GM12865 (cell line): ENCODE data around the gene SERHL2.
"Not testable (repeated sequence)": the region's sequence is repeated elsewhere in the genome, so short reads cannot be mapped to it uniquely, and the experiment has no call there.

ENCODE experiments used
- DNase-seq: peaks from one replicate; pipeline ENCODE4 v3.0.0; 2010; ENCODE audit warnings: low read depth
- H3K4me3 ChIP-seq: 2 replicates; pipeline ENCODE4 v1.5.1; 2011; ENCODE audit warnings: mild to moderate bottlenecking, low read depth, low read length, control low read depth
- TF ChIP-seq, protein P1 (sequence below): IDR thresholded peaks from 2 replicates; pipeline ENCODE4 v1.5.1; 2011; ENCODE audit warnings: low read length, control low read depth, low read depth, inconsistent platforms; ENCODE audit not compliant: insufficient read depth; ENCODE audit errors: missing control alignments

The SERHL2 gene

GRCh38 chr22:42515896-42516295 lies 37.9 kb upstream of the SERHL2 start:
- TF ChIP-seq, protein P1, sequence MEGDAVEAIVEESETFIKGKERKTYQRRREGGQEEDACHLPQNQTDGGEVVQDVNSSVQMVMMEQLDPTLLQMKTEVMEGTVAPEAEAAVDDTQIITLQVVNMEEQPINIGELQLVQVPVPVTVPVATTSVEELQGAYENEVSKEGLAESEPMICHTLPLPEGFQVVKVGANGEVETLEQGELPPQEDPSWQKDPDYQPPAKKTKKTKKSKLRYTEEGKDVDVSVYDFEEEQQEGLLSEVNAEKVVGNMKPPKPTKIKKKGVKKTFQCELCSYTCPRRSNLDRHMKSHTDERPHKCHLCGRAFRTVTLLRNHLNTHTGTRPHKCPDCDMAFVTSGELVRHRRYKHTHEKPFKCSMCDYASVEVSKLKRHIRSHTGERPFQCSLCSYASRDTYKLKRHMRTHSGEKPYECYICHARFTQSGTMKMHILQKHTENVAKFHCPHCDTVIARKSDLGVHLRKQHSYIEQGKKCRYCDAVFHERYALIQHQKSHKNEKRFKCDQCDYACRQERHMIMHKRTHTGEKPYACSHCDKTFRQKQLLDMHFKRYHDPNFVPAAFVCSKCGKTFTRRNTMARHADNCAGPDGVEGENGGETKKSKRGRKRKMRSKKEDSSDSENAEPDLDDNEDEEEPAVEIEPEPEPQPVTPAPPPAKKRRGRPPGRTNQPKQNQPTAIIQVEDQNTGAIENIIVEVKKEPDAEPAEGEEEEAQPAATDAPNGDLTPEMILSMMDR: no peak
- no peak overlapping the region for H3K4me3 ChIP-seq
- no peak for DNase-seq

DNA sequence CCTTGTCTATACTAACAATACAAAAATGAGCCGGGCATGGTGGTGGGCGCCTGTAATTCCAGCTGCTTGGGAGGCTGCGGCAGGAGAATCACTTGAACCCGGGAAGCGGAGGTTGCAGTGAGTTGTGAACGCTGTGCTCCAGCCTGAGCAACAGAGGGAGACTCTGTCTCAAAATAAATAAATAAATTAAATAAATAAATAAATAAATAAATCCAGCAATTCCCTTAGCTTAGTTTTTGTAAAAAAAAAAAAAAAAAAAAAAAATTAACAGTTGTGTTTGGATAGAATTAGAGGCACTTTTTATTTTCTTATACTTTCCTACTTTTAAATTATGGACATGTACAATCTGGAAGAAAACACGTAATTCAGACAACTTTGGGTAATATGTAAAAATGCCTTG lies 36.7 kb upstream of the SERHL2 start:
- not testable (repeated sequence) for DNase-seq, H3K4me3 ChIP-seq

DNA sequence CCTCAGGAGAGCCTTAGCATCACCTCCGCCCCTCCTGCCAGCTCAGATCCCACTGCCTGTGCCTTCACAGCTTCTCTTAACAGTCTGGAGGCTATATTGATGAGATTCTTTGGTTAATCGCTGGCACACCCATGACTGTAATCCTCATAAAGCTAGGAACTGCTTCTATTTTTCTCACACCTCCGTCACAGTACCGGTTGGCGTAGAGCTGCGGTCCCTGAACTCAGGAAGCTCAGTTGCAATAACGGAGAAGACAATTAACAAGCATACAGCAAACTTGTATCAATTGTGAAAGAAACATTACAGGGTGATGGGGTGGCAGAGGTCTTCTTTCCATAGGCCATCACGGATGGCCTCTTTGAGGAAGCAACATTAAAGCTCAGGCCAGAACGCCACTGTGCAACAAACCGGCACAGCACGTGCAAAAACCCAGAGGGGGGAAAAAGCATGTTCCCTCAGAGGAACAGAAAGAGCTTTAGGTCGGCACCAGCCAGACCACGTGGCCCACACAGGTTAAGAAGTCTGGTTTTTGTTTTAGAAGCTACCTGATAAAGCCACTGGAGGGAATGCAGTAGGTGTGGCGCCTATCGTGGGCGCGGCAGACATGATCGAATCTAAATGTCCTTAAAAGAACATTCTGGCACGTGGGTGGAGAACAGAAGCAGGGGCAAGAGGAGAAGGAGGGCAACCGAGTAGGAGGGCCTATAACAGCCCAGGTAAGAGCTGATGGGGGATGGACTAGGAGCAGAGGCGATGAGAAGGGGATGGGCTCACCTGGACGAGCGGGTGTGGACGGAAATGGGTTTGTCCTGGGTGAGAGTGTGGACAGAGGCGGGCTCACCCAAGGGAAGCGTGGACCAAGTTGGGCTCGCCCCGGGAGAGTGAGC lies 34.9 kb upstream of the SERHL2 start:
- not testable (repeated sequence) for DNase-seq
- peak overlapping the region; percentile 87 for H3K4me3 ChIP-seq

DNA sequence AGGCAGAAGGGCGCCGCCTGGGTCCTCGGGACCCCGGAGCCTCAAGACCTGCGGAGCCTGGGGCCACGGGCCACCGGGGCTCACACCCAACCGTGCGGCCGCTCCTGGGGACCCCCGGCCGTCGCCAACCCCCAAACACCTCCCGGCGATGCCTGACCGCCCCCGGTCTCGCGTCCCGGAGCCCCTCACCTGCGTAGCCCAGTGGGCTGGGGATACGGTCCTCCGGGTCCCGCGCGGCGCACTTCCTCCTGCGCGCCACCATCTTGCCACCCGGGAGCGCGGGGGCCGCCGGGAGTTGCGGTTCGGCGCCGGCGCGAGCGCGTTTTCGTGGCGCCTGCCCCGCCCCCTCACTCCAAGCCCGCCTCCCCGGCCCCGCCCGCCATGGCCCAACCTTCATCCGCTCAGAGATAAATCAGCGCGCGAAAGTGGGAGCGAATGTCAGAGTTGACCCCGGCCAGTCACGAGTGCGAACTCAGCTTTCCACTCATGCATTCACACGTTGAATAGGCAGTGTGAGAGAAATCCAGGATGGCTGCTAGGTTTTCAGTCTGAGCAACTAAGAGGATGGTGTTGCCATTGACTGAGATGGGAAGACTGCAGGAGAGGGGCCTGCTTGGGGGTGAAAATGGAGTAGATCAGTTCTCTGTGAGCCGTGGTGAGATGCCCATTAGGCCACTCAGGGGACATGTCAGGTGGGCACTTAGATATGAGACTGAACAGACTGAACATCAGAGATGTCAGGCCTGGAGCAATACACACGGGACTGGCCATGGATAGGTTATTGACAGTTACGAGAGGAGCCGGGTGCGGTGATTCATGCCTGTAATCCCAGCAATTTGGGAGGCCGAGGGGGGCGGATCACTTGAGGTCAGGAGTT lies 34.0 kb upstream of the SERHL2 start, which contains the start of gene RRP7A:
TSS of gene RRP7A (minus strand) at position 272 of the 877 bp plus-strand sequence. CDS start at position 262, 10 bp downstream.
- DNase-seq: peak; percentile 87
- TF ChIP-seq, protein P1: no peak
- H3K4me3 ChIP-seq: peak within 1 kb of the TSS; percentile 87

GRCh38 chr22:42521228-42521546 lies 32.6 kb upstream of the SERHL2 start:
- TF ChIP-seq, protein P1: no peak
- no peak overlapping the region for H3K4me3 ChIP-seq
- DNase-seq: no peak

DNA sequence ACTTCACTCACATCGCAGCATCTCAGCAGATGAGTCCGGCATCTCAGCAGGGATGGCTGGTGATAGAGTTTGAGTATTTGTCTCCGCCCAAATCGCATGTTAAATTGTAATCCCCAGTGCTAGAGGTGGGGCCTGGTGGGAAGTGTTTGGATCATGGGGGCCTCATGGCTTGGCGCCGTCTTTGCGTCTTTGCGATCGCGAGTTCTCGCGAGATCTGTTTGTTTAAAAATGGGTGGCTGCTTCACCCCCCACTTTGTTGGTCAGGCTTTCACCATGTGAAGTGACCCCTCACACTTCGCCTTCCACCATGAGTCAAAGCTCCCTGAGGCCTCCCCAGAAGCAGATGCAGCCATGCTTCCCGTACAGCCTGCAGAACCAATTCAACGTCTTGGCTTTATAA lies 31.2 kb upstream of the SERHL2 start:
- no peak for DNase-seq
- H3K4me3 ChIP-seq: no peak overlapping the region
- TF ChIP-seq, protein P1: no peak

- no peak overlapping the region for H3K4me3 ChIP-seq
- TF ChIP-seq, protein P1: no peak
- DNase-seq: no peak
Measured at GRCh38 chr22:42528591-42529307, 25.0 kb upstream of the SERHL2 start.

- DNase-seq: not testable (repeated sequence)
Measured at GRCh38 chr22:42529435-42529834, 24.3 kb upstream of the SERHL2 start.

DNA sequence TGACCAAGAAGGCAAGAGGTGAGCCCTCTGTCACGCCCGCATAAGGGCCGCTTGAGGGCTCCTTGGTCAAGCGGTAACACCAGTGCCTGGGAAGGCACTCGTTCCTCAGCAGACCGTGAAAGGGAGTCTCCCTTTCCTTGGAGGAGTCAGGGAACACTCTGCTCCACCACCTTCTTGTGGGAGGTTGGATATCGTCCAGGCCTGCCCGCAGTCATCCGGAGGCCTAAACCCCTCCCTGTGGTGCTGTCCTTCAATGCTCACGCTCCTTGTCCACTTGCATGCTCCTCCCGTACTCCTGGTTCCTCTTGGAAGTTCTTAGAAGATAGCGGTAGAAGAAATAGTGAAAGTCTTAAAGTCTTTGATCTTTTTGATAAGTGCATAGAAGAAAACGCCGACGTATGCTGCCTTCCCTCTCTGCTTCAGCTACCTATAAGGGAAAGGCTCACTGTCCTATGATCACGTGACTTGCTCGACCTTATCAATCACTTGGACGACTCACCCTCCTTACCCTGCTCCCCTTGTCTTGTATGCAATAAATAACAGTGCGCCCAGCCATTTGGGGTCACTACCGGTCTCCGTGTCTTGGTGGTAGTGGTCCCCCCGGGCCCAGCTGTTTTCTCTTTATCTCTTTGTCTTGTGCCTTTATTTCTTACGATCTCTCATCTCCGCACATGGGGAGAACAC lies 22.2 kb upstream of the SERHL2 start:
- DNase-seq, H3K4me3 ChIP-seq: not testable (repeated sequence)

More at GRCh38 chr22:42529435-42529834, 24.3 kb upstream of the SERHL2 start:
- not testable (repeated sequence) for H3K4me3 ChIP-seq
